ENCODE results near the gene NOXO1. TPM values are rescaled to one million over a fixed set of nuclear protein-coding genes. Genes with fewer than 3 reads are reported as not detected.

NOXO1 gene
- total RNA-seq, 1 experiment from 2014 or later = 3.4 TPM

- Histone ChIP-seq H3K36me3 (ENCODE audit: low read depth, low read length) (no peaks in the 10 kb centered on the region; the same call in 1 of the 2 replicates), H3K4me3 (ENCODE audit: low read length) (peak within 1 kb of the TSS; percentile 90), H3K27me3 (ENCODE audit: low read length) (no peaks in the 10 kb centered on the region), H4K20me1 (ENCODE audit: low read length) (no peaks in the 10 kb centered on the region), H3K79me2 (ENCODE audit: low read length) (peaks cover 19% of the 10 kb centered on the region), H3F3A (ENCODE audit: low read length, unreplicated experiment) (peaks cover 3% of the 10 kb centered on the region), H2AFZ (ENCODE audit: low read length) (peak within 1 kb of the TSS; percentile 72), H3K27ac (ENCODE audit: low read length) (no peak within 1 kb of the TSS), H3K4me2 (ENCODE audit: low read length) (peak within 1 kb of the TSS; percentile 95), H3K9me3 (ENCODE audit: low read length) (no peaks in the 10 kb centered on the region), H3K9ac (ENCODE audit: low read length) (peak within 1 kb of the TSS; percentile 85), H3K4me1 (ENCODE audit: insufficient read depth, low read length) (peaks cover 45% of the 10 kb centered on the region), H3K9me2 (replicated peaks; ENCODE audit: low read length) (no peaks in the 10 kb centered on the region)
- no TSS peak for BruUV-seq (replicated peaks)
- ATAC-seq (peak; percentile 76), DNase-seq (peak; percentile 86)
- TF ChIP-seq EZH2phosphoT487 (IDR thresholded peaks at IDR 0.05; ENCODE audit: borderline replicate concordance, low read length) = 0 out of 2 replicates have a peak, but pooled peaks have one; percentile 59
- no peak; the same call in 1 of the 2 replicates for TF ChIP-seq CTCF (conservative IDR thresholded peaks at IDR 0.05; ENCODE audit: low read depth, low read length)
- CTCF ChIA-PET = no interaction called here
- intact Hi-C loops (cut with micrococcal nuclease) = no loop called here
- POLR2A ChIA-PET (ENCODE audit: unreplicated experiment) = interaction anchor here (0.6 kb wide), 1 partner anchor 24 kb away, joined by 4 read pairs; no protein-coding TSS in a partner anchor
Measured at GRCh38 chr16:1983544-1984346, 2.5 kb upstream of the NOXO1 start, which contains the start of gene GFER. Gene GFER, plus strand, starts transcription at chr16:1984193. Its CDS starts 26 bp downstream, at chr16:1984219.

GRCh38 chr16:1982991-1983543 lies 1.8 kb upstream of the NOXO1 start:
- H3K36me3 ChIP-seq (ENCODE audit: low read depth, low read length) = no peaks in the 10 kb centered on the region; the same call in 1 of the 2 replicates
- H3F3A ChIP-seq (ENCODE audit: low read length, unreplicated experiment) = peaks cover 3% of the 10 kb centered on the region
- no peaks in the 10 kb centered on the region for H3K27me3 ChIP-seq (ENCODE audit: low read length)
- H3K79me2 ChIP-seq (ENCODE audit: low read length) = peaks cover 19% of the 10 kb centered on the region
- DNase-seq = no peak
- H4K20me1 ChIP-seq (ENCODE audit: low read length) = no peaks in the 10 kb centered on the region
- no peak for ATAC-seq
- peak overlapping the region; percentile 95 for H3K4me2 ChIP-seq (ENCODE audit: low read length)
- H3K9ac ChIP-seq (ENCODE audit: low read length) = no peak overlapping the region
- no peak overlapping the region for H3K27ac ChIP-seq (ENCODE audit: low read length)
- intact Hi-C loops (cut with micrococcal nuclease) = no loop called here
- peak overlapping the region; percentile 90 for H3K4me3 ChIP-seq (ENCODE audit: low read length)
- TF ChIP-seq EZH2 (IDR thresholded peaks at IDR 0.05; ENCODE audit: low read length, unreplicated experiment) = no peak
- TF ChIP-seq CTCF (conservative IDR thresholded peaks at IDR 0.05; ENCODE audit: low read depth, low read length) = no peak
- no peak for TF ChIP-seq EZH2phosphoT487 (IDR thresholded peaks at IDR 0.05; ENCODE audit: borderline replicate concordance, low read length)
- CTCF ChIA-PET = no interaction called here
- H3K9me2 ChIP-seq (replicated peaks; ENCODE audit: low read length) = no peaks in the 10 kb centered on the region
- H2AFZ ChIP-seq (ENCODE audit: low read length) = no peak overlapping the region
- POLR2A ChIA-PET (ENCODE audit: unreplicated experiment) = no interaction called here
- BruUV-seq (replicated peaks) = no TSS peak
- peaks cover 47% of the 10 kb centered on the region for H3K4me1 ChIP-seq (ENCODE audit: insufficient read depth, low read length)
- no peaks in the 10 kb centered on the region for H3K9me3 ChIP-seq (ENCODE audit: low read length)

Data from PC-3 (cell line).